ENCODE data around the gene UGT2B11.
"Not testable (repeated sequence)": the region's sequence is repeated elsewhere in the genome, so short reads cannot be mapped to it uniquely, and the experiment has no call there.

The UGT2B11 gene

DNA sequence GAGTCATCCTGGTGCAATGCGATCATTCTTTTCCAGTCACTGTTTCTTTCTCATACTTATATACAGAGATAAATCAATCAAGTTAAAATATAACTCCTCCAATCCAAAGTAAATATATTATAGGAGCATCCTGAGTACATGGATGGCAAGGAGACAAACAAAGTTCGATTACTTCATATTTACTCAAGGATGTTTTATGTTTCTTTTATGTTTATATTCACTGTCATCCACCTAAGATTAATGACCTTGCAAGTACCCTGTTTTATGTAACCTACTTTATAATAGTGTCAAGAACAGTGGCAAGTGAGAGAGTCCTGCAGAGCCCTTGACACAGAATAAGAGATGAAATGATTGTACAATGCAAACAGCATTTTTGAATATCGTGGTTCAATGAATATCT lies at the start of gene UGT2B11:
Gene UGT2B11, minus strand, starts transcription at position 33 of the 400 bp plus-strand sequence. Its CDS starts 26 bp downstream, at position 7.
- DNase-seq: no peak

- not testable (repeated sequence) for DNase-seq
Measured at GRCh38 chr4:69253147-69253772, 38.7 kb upstream of the UGT2B11 start.

GRCh38 chr4:69250884-69251283 lies 36.3 kb upstream of the UGT2B11 start:
- DNase-seq: not testable (repeated sequence)

DNA sequence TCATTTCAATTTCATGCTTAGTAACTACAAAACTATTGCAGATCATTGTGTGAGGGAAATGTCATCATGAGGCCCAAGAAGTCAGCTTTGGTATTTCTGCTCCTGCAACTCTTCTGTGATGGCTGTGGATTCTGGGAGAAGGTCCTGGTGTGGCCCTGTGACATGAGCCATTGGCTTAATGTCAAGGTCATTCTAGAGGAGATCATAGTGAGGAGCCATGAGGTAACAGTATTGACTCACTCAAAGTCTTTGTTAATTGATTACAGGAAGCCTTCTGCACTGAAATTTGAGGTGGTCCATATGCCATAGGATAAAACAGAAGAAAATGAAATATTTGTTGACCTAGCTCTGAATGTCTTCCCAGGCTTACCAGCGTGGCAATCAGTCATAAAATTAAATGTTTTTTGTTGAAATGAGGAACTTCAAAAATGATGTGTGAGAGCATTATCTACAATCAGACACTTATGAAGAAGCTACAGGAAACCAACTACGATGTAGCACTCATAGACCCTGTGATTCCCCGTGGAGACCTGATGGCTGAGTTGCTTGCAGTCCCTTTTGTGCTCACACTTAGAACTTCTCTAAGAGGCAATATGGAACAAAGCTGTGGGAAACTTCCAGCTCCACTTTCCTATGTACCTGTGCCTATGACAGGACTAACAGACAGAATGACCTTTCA lies 28.2 kb upstream of the UGT2B11 start:
- not testable (repeated sequence) for DNase-seq

GRCh38 chr4:69241746-69242145 lies 27.2 kb upstream of the UGT2B11 start:
- DNase-seq: not testable (repeated sequence)

DNA sequence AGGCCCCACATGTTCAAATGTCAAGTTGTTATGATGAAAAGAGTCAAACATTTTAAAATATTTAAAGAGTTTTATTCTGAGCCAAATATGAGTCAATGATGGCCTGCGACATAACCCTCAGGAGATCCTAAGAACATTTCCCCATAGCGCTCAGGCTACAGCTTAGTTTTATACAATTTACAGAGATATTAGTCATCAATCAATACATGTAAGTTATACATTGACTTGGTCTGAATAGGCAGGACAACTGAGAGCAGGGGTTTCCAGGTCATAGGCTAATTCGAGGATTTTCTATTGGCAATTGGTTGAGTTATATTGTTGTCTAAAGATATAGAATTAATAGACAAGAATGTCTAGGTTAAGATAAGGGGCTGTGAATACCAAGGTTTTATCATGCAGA lies 26.2 kb upstream of the UGT2B11 start:
- DNase-seq: not testable (repeated sequence)

DNA sequence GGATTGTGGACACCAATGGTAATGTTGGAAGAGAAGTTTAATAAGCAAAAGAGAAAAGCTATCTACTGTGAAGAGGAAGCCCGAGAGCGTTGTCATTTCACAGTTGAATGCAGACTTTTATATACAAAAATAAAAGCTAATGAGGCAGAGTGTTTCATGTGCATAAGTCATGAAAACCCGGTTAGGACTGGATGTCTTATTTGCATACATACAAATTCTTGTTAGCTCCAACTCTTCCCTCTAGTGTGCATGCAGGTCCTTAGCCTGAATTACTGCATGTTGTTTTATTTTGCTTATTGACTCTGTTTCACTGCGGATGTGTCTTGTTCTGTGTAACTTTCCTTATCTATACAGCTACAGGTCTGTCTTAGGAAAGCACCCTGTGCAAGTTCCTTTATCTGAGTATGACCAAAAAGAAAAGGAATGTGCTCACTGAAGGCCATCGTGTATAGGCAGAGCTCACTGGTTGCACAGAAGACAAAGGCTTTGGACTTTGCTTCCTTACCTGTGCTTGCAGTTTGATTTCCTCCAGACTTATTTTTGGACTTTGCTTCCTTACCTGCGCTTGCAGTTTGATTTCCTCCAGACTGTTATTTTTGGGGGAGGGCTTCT lies 25.1 kb upstream of the UGT2B11 start:
- DNase-seq: no peak

DNA sequence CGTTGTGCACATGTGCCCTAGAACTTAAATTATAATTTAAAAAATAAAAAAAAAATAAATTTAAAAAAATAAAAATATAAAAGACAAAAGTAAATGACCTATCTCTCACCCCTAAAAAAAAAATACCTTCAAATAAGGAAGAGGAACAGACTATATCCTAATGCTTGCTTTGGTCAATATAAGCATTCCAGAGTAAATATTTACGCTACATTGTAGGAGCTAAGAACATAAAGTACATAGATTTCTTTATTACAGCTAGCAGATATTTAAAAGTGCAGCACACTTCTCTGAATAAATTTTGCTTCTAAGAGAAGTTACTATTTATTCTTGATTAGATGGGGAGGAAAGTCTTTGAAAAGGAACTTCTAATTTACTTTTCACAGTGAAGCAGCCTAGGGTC lies 24.5 kb upstream of the UGT2B11 start:
- no peak for DNase-seq

DNA sequence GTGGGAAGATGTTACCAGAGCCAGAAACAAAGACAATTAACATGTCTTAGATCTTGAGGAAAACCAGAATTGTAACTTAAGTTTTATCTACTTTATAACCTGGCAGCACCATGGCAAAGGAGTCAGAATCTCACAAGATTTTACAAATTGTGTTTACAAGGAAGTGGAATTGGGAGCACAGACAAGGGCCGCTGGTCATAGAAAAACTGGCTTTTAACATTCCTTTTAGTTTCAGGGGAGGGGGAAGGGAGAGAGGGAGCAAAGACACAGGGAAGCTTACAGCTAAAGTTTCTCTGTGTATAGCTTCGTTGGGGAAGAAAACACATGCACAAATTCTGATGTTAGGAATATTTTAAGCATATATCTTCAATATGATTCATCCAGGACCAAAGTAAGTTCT lies 10.3 kb upstream of the UGT2B11 start:
- no peak for DNase-seq

GRCh38 chr4:69223277-69223676 lies 8.7 kb upstream of the UGT2B11 start:
- not testable (repeated sequence) for DNase-seq

GRCh38 chr4:69218491-69218890 lies 3.9 kb upstream of the UGT2B11 start:
- not testable (repeated sequence) for DNase-seq

DNA sequence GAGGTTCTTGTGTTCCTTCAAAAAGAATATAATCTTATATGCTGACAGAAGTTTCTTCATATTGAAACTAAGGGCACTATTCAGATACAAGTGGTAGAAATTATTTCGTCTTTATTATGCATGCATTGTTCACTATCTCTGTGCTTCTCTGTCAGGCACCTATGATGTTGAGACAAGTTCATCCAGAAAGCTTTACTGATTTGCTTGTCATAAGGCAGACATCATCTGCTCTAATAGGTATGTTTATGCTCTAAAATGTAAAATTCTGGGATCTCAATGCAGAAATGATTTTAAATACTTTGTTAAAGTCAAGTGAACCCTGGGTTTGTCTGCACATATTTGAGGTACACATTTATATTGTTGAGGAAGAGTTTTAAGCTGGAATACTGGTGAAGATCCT lies 3.6 kb downstream of the UGT2B11 start:
- no peak for DNase-seq

- DNase-seq: not testable (repeated sequence)
Measured at GRCh38 chr4:69198506-69198905, 16.0 kb downstream of the UGT2B11 start.

DNA sequence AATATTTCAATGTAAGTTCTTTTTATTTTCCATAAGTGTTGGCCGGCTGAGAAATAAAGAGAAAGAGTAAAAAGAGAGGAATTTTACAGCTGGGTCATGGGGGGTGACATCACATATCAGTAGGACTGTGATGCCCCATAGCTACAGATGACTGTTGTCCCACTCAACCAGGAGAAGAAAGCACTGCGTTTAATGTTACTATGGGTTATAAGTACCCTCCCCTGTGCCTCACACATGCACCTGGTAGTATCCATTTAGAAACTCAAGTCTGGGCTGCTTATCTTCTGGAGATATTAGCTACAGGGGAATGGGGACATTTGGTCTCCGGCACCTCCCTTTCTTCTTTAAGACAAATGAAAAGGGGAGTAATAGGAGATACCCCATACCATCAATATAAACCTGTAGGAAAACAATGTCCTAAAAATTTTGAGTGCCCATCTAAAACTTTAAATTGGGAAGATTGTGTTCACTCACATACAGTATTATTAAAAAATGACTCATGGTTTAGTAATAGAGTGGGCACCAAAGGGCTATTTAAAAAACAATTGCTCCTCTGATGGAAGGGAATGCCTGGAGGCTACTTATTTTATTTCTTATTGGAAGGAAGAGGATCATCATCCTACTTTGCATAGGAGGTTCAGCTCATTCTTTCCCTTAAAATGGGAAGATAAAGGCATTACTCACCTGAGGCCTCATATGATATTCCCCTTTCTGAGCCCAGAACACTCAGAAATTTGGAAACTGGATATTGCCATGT lies 18.2 kb downstream of the UGT2B11 start:
- no peak for DNase-seq

DNA sequence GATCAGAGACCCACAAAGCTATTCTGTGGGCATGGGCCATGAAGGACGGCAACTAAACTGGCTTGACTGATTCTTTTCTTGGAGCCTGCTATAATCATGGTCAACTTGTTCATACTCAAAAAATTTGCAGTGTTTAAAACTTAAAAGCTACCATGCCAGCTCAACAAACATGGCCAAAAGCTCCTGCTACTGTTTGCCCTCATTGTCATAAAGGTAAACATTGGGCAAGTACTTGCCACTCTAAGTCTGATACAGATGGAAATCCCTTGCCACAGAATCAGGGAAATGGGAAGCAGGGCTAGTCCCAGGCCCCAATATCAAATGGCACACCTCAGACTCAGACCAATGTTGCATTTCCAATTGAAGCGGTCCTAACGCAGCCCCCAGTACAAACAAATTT lies 20.4 kb downstream of the UGT2B11 start:
- DNase-seq: no peak

GRCh38 chr4:69191905-69192304 lies 22.6 kb downstream of the UGT2B11 start:
- DNase-seq: not testable (repeated sequence)

DNA sequence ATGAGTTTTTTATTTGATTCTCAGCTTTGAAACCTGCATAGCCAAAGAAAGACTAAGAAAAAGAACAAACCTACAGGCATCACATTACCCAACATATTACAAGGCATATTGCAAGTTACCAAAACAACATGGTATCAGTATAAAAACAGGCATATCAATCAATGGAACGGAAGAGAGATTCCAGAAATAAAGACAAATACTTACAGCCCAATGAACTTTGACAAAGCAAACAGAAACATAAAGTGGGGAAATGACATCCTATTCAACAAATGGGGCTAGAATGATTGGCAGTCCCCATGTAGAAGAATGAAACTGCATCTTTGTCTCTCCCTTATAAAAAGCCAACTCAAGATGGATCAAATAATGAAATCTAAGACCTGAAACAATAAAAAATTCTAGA lies 23.9 kb downstream of the UGT2B11 start:
- not testable (repeated sequence) for DNase-seq

DNA sequence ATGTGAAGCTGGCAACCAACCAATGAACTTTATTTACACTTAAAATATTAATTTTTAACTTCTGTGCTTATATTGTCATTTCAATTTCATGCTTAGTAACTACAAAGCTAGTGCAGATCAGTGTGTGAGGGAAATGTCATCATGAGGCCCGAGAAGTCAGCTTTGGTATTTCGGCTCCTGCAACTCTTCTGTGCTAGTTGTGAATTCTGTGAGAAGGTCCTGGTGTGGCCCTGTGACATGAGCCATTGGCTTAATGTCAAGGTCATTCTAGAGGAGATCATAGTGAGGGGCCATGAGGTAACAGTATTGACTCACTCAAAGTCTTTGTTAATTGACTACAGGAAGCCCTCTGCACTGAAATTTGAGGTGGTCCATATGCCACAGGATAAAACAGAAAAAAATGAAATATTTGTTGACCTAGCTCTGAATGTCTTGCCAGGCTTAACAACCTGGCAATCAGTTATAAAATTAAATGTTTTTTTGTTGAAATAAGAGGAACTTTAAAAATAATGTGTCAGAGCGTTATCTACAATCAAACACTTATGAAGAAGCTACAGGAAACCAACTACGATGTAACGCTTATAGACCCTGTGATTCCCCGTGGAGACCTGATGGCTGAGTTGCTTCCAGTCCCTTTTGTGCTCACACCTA lies 32.9 kb downstream of the UGT2B11 start:
- not testable (repeated sequence) for DNase-seq

- not testable (repeated sequence) for DNase-seq
Measured at GRCh38 chr4:69179817-69180216, 34.7 kb downstream of the UGT2B11 start.

- not testable (repeated sequence) for DNase-seq
Measured at GRCh38 chr4:69178751-69179205, 35.8 kb downstream of the UGT2B11 start.

- peak; percentile 3 for DNase-seq
Measured at GRCh38 chr4:69170233-69171134, 44.1 kb downstream of the UGT2B11 start.

DNA sequence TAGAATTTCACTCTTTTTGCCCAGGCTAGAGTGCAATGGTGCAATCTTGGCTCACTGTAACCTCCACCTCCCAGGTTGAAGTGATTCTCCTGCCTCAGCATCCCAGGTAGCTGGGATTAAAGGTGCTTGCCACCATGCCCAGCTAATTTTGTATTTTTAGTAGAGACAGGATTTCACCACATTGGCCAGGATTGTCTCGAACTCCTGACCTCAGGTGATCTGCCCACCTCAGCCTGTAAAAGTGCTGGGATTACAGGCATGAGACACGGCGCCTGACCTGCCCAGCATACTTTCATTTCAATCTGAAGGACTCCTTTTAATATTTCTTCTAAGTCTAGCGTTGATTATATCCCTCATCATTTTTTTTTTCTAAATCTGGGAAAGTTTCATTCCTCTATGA lies 45.4 kb downstream of the UGT2B11 start:
- not testable (repeated sequence) for DNase-seq
